Activated CD8-positive, alpha-beta T cell treated with anti-CD3 and anti-CD28 coated beads for 36 hours (primary cell): Measurements from ENCODE around the gene SERGEF. TPM values are rescaled to one million over a fixed set of nuclear protein-coding genes. Genes with fewer than 3 reads are reported as not detected.

Experiments used
- ATAC-seq: fragments of 200-7000 bp; cut with Tn5 transposase; one replicate; pipeline ENCODE4 v1.10.0; 2021; ENCODE audit warnings: mild to moderate bottlenecking, moderate library complexity
- CTCF ChIA-PET: fragments of 350-600 bp; sonication (Branson Sonifier 250); formaldehyde crosslinking; loops from one replicate; lab custom pipeline; 2021; ENCODE audit warnings: antibody characterized with exemption; lab: Charles Lee
- POLR2A ChIA-PET: fragments of 350-600 bp; sonication (Branson Sonifier 250); formaldehyde crosslinking; loops from one replicate; lab custom pipeline; 2021; ENCODE audit warnings: antibody characterized with exemption; lab: Charles Lee
- DNase-seq: peaks from one replicate; pipeline ENCODE4 v3.0.0-alpha.2; 2020
- H3K27ac Mint-ChIP-seq: one replicate; pipeline ENCODE4 v1.8.0; 2021; ENCODE audit warnings: mild to moderate bottlenecking, mixed read lengths
- H3K27me3 Mint-ChIP-seq: one replicate; pipeline ENCODE4 v1.8.0; 2021; ENCODE audit warnings: mixed read lengths
- H3K36me3 Mint-ChIP-seq: one replicate; pipeline ENCODE4 v1.8.0; 2021; ENCODE audit warnings: low read depth, mixed read lengths
- H3K4me1 Mint-ChIP-seq: one replicate; pipeline ENCODE4 v1.8.0; 2021; ENCODE audit warnings: low read depth, mixed read lengths
- H3K4me3 Mint-ChIP-seq: one replicate; pipeline ENCODE4 v1.8.0; 2021; ENCODE audit warnings: mild to moderate bottlenecking, moderate library complexity, mixed read lengths
- H3K9me3 Mint-ChIP-seq: one replicate; pipeline ENCODE4 v1.8.0; 2021; ENCODE audit warnings: mixed read lengths
- intact Hi-C: fragments of 100-400 bp; cut with micrococcal nuclease; formaldehyde crosslinking; loops from one replicate; pipeline ENCODE4 v1.10.0; 2022
- total RNA-seq, 2 experiments: library from RNA; stranded (reverse); gene quantifications; one replicate each; pipeline ENCODE4 v1.2.3, GENCODE V29; 2021
- TF ChIP-seq, protein P1 (sequence below): fragments of 200-600 bp; IDR thresholded peaks from one replicate; pipeline ENCODE4 v1.8.0; 2022; ENCODE audit warnings: antibody characterized with exemption, mild to moderate bottlenecking

SERGEF gene
- total RNA-seq, 2 experiments from 2014 or later, result 56.2 to 64.4 TPM

- TF ChIP-seq, protein P1, sequence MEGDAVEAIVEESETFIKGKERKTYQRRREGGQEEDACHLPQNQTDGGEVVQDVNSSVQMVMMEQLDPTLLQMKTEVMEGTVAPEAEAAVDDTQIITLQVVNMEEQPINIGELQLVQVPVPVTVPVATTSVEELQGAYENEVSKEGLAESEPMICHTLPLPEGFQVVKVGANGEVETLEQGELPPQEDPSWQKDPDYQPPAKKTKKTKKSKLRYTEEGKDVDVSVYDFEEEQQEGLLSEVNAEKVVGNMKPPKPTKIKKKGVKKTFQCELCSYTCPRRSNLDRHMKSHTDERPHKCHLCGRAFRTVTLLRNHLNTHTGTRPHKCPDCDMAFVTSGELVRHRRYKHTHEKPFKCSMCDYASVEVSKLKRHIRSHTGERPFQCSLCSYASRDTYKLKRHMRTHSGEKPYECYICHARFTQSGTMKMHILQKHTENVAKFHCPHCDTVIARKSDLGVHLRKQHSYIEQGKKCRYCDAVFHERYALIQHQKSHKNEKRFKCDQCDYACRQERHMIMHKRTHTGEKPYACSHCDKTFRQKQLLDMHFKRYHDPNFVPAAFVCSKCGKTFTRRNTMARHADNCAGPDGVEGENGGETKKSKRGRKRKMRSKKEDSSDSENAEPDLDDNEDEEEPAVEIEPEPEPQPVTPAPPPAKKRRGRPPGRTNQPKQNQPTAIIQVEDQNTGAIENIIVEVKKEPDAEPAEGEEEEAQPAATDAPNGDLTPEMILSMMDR, result no peak
- ATAC-seq (no peak), DNase-seq (no peak)
- Mint-ChIP-seq H3K27ac (no peak overlapping the region), H3K4me1 (no peaks in the 10 kb centered on the region), H3K9me3 (no peaks in the 10 kb centered on the region), H3K36me3 (peaks cover 6% of the 10 kb centered on the region), H3K27me3 (no peaks in the 10 kb centered on the region), H3K4me3 (no peak overlapping the region)
- CTCF ChIA-PET, result interaction anchor here (0.7 kb wide), 1 partner anchor 367 kb away, joined by 3 read pairs; no protein-coding TSS in a partner anchor
- intact Hi-C loops, result no loop called here
- POLR2A ChIA-PET, result no interaction called here
Measured at GRCh38 chr11:17828311-17828751, 184.5 kb downstream of the SERGEF start.

DNA sequence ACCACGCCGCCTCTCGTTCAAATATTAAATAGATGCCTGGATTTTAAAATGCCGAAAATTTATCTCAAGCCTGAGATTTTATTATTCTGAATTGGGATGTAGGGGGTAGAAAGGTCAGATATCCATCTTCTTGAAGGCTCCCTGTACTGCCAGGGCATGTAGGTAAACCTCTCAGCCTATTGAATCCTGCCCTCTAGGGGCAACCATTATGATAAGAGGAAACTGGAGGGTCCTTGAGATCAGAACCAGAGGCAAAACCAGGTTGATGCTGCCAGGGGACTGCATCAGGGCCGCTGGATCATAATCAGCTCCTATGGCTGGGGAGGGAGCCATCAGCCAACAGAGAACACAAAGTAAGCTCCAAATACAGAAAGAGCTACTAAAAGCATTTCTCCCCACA is 185.8 kb downstream of the SERGEF start:
- Mint-ChIP-seq H3K27ac (no peak overlapping the region), H3K4me3 (no peak overlapping the region), H3K36me3 (no peaks in the 10 kb centered on the region), H3K27me3 (no peaks in the 10 kb centered on the region), H3K4me1 (no peaks in the 10 kb centered on the region), H3K9me3 (no peaks in the 10 kb centered on the region)
- TF ChIP-seq, protein P1, result no peak
- ATAC-seq (no peak), DNase-seq (no peak)
- ChIA-PET POLR2A (no interaction called here), CTCF (no interaction called here)
- intact Hi-C loops, result no loop called here

DNA sequence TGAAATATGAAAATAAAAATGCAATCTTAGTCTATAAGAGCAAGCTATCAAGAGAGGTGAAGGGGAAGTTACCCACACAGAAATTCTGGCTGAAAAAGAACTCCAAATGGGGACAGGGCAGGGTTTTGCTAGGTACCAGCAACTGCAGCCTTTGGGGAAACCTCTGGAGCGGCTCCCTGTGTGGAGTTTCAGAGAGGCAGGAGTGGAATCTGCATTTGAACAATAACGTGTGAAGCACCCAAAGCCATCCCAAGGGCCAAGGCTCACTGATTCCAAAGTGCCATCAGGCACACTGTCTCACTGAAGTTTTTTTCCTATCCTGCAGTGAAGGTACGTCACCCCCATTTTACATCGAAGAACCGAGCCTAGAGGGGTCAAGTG is 190.5 kb downstream of the SERGEF start:
- no peaks in the 10 kb centered on the region for H3K4me1 Mint-ChIP-seq
- intact Hi-C loops, result no loop called here

DNA sequence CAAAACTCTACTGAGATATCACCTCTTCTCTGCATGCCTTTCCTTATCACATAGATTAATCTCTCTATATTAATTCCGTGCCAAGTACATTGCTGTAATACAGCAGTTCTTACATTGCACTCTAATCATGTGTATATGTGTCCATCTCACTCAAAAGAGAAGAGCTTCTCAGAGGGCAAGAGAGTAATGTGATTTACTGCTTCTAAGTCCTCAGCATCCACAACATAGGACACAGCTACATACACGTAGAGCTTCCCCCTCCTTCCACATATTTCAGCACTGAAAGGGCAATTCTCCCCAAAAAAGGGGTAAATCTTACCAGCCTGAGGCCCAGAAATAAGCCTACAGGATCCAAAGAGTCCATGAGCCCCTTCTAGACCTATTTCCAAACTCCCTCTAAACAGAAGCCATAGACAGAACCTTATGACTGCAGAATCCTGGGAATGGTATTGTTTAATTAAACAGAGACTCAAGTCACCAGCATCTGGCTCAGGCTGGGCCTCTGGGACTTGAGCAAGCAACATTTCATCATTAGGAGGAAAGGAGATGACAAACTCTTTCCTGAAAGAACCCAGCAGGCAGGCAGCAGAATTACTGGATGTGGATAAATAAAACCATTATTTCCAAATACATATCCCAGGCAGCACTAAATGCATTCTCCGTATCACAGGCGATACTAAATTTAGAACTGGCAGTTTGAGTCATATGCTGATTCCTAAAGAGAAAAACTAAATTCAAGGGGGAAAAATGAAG is 191.0 kb downstream of the SERGEF start:
- DNase-seq, result no peak
- no peaks in the 10 kb centered on the region for H3K4me1 Mint-ChIP-seq
- intact Hi-C loops, result no loop called here
- H3K4me3 Mint-ChIP-seq, result no peak overlapping the region
- ChIA-PET CTCF (no interaction called here), POLR2A (no interaction called here)
- no peak for ATAC-seq
- no peaks in the 10 kb centered on the region for H3K27me3 Mint-ChIP-seq
- no peaks in the 10 kb centered on the region for H3K9me3 Mint-ChIP-seq
- TF ChIP-seq, protein P1, result no peak
- no peak overlapping the region for H3K27ac Mint-ChIP-seq
- no peaks in the 10 kb centered on the region for H3K36me3 Mint-ChIP-seq

More for the DNA sequence above, 190.5 kb downstream of the SERGEF start:
- Mint-ChIP-seq H3K4me3 (no peak overlapping the region), H3K36me3 (no peaks in the 10 kb centered on the region), H3K27ac (no peak overlapping the region), H3K27me3 (no peaks in the 10 kb centered on the region), H3K9me3 (no peaks in the 10 kb centered on the region)
- ChIA-PET POLR2A (no interaction called here), CTCF (no interaction called here)
- no peak for ATAC-seq
- TF ChIP-seq, protein P1, result no peak
- DNase-seq, result no peak

DNA sequence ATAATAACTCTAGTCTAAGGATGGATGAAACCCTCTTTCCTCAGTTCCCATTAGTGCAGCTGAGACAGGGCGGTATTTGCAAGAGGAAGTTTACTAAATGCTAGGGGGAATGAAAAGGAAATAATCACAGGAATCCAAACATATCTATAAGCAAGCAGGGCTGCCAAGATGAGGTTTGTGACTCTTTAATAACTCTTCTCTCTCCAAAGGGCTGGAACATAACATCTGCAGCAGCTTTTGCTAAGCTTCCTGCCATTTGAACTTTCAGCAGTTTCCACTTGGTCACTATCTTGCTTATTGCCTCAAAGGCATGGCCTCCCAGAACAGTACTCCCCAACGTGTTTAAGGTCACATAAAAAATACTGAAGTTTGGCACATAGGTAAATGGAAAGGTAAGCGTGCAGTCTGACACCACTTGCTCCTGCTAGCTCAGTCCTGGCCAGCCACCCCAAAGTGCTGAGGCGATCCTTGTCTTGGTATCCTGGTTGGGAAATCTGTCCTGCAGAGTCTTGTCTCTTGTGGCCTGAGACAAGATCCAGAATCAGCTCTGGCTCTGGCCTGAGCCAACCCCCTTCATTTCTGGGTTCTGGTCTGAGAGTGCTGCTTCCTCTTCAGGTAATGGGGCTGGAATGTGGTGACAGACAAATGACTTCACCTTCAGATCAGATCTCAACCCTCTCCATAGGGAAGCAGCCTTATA is 196.5 kb downstream of the SERGEF start:
- ChIA-PET CTCF (no interaction called here), POLR2A (no interaction called here)
- Mint-ChIP-seq H3K9me3 (no peaks in the 10 kb centered on the region), H3K36me3 (no peaks in the 10 kb centered on the region), H3K27me3 (no peaks in the 10 kb centered on the region), H3K27ac (no peak overlapping the region), H3K4me3 (no peak overlapping the region), H3K4me1 (no peaks in the 10 kb centered on the region)
- DNase-seq (no peak), ATAC-seq (no peak)
- intact Hi-C loops, result no loop called here
- TF ChIP-seq, protein P1, result no peak
